H9 (cell line): ENCODE data around the gene ARHGEF10L. TPM values are rescaled to one million over a fixed set of nuclear protein-coding genes. Genes with fewer than 3 reads are reported as not detected.

Experiments used
- DNase-seq: peaks from one replicate; pipeline ENCODE4 v3.0.0-alpha.2; 2017
- H2AFZ ChIP-seq: one replicate; pipeline ENCODE4 v1.6.1; 2013; ENCODE audit warnings: mild to moderate bottlenecking, low read length, control low read depth, moderate library complexity
- H2AK5ac ChIP-seq: 2 replicates; pipeline ENCODE4 v1.6.1; 2013; ENCODE audit warnings: low read length, control low read depth, mixed read lengths; ENCODE audit not compliant: insufficient read length
- H2BK120ac ChIP-seq: one replicate; pipeline ENCODE4 v1.6.1; 2013; ENCODE audit warnings: low read depth, mild to moderate bottlenecking, low read length, control low read depth, inconsistent platforms; ENCODE audit not compliant: poor library complexity, severe bottlenecking
- H2BK12ac ChIP-seq: 2 replicates; pipeline ENCODE4 v1.6.1; 2013; ENCODE audit warnings: low read length, control low read depth, mixed read lengths, low read depth; ENCODE audit not compliant: insufficient read length
- H2BK15ac ChIP-seq: 2 replicates; pipeline ENCODE4 v1.6.1; 2013; ENCODE audit warnings: low read depth, low read length, control low read depth
- H2BK20ac ChIP-seq: one replicate; pipeline ENCODE4 v1.6.1; 2013; ENCODE audit warnings: low read depth, mild to moderate bottlenecking, low read length, control low read depth, inconsistent platforms; ENCODE audit not compliant: poor library complexity, severe bottlenecking
- H2BK5ac ChIP-seq: 2 replicates; pipeline ENCODE4 v1.6.1; 2013; ENCODE audit warnings: low read length, control low read depth, mixed read lengths; ENCODE audit not compliant: insufficient read length
- H3K14ac ChIP-seq: 2 replicates; pipeline ENCODE4 v1.6.1; 2013; ENCODE audit warnings: low read length, control low read depth; ENCODE audit not compliant: insufficient read depth
- H3K18ac ChIP-seq: 2 replicates; pipeline ENCODE4 v1.6.1; 2013; ENCODE audit warnings: low read depth, mild to moderate bottlenecking, mixed read lengths, low read length, control low read depth; ENCODE audit not compliant: insufficient read length
- H3K23ac ChIP-seq: 2 replicates; pipeline ENCODE4 v1.6.1; 2013; ENCODE audit warnings: low read length, control low read depth, mixed read lengths, low read depth; ENCODE audit not compliant: insufficient read length
- H3K23me2 ChIP-seq: 2 replicates; pipeline ENCODE4 v1.6.1; 2013; ENCODE audit warnings: low read depth, mild to moderate bottlenecking, mixed read lengths, low read length, control low read depth; ENCODE audit not compliant: insufficient read length, poor library complexity, severe bottlenecking
- H3K27ac ChIP-seq: 2 replicates; pipeline ENCODE4 v1.5.1; 2013; ENCODE audit warnings: low read length, control low read depth, mixed read lengths, low read depth; ENCODE audit not compliant: insufficient read length
- H3K27me3 ChIP-seq: 2 replicates; pipeline ENCODE4 v1.6.1; 2013; ENCODE audit warnings: low read length, control low read depth, inconsistent platforms; ENCODE audit not compliant: insufficient read depth
- H3K4ac ChIP-seq: 2 replicates; pipeline ENCODE4 v1.6.1; 2013; ENCODE audit warnings: low read depth, mild to moderate bottlenecking, control low read depth, inconsistent platforms, low read length, moderate library complexity
- H3K4me1 ChIP-seq: 2 replicates; pipeline ENCODE4 v1.6.1; 2013; ENCODE audit warnings: low read length, control low read depth, inconsistent platforms; ENCODE audit not compliant: insufficient read depth
- H3K4me2 ChIP-seq: 2 replicates; pipeline ENCODE4 v1.6.1; 2013; ENCODE audit warnings: low read length, control low read depth, mixed read lengths; ENCODE audit not compliant: insufficient read length, insufficient read depth
- H3K56ac ChIP-seq: 2 replicates; pipeline ENCODE4 v1.6.1; 2013; ENCODE audit warnings: low read depth, mild to moderate bottlenecking, mixed read lengths, low read length, control low read depth; ENCODE audit not compliant: insufficient read length
- H3K79me1 ChIP-seq: 2 replicates; pipeline ENCODE4 v1.6.1; 2013; ENCODE audit warnings: low read depth, mild to moderate bottlenecking, moderate library complexity, low read length, control low read depth, inconsistent platforms; ENCODE audit not compliant: insufficient read depth, poor library complexity, severe bottlenecking
- H3K79me2 ChIP-seq: 2 replicates; pipeline ENCODE4 v1.6.1; 2013; ENCODE audit warnings: low read length, control low read depth, inconsistent platforms; ENCODE audit not compliant: insufficient read depth
- H3K9ac ChIP-seq: 2 replicates; pipeline ENCODE4 v1.6.1; 2013; ENCODE audit warnings: low read length, control low read depth, mixed read lengths; ENCODE audit not compliant: insufficient read length; ENCODE audit errors: extremely low read depth
- H3K9me3 ChIP-seq: one replicate; pipeline ENCODE4 v1.6.1; 2013; ENCODE audit warnings: low read depth, low read length, inconsistent platforms; ENCODE audit not compliant: control insufficient read depth
- H3T11ph ChIP-seq: one replicate; pipeline ENCODE4 v1.6.1; 2013; ENCODE audit warnings: mild to moderate bottlenecking, low read length, control low read depth, inconsistent platforms
- H4K20me1 ChIP-seq: one replicate; pipeline ENCODE4 v1.6.1; 2013; ENCODE audit not compliant: control insufficient read depth, insufficient read length, insufficient read depth
- H4K5ac ChIP-seq: 2 replicates; pipeline ENCODE4 v1.6.1; 2013; ENCODE audit warnings: low read depth, mild to moderate bottlenecking, mixed read lengths, low read length, control low read depth; ENCODE audit not compliant: insufficient read length
- H4K8ac ChIP-seq: replicated peaks from 2 replicates; pipeline ENCODE4 v1.6.1; 2013; ENCODE audit warnings: low read length, control low read depth, mixed read lengths, low read depth; ENCODE audit not compliant: insufficient read length
- H4K91ac ChIP-seq: 2 replicates; pipeline ENCODE4 v1.6.1; 2013; ENCODE audit warnings: low read depth, mild to moderate bottlenecking, moderate library complexity, mixed read lengths, low read length, control low read depth; ENCODE audit not compliant: insufficient read length
- H3K27ac Mint-ChIP-seq, 3 experiments: 2 replicates in 2 of 3; 3 replicates in 1 of 3; pipeline ENCODE4 v1.8.0; 2020 to 2021; ENCODE audit warnings: mixed read lengths in 3 of 3, mild to moderate bottlenecking in 1 of 3, moderate library complexity in 1 of 3
- H3K27me3 Mint-ChIP-seq: 2 replicates; pipeline ENCODE4 v1.8.0; 2021; ENCODE audit warnings: low read depth, mild to moderate bottlenecking, moderate library complexity, mixed read lengths
- H3K36me3 Mint-ChIP-seq, 3 experiments: 2 replicates in 2 of 3; 3 replicates in 1 of 3; pipeline ENCODE4 v1.8.0; 2020 to 2021; ENCODE audit warnings: low read depth in 3 of 3, mixed read lengths in 3 of 3; ENCODE audit not compliant: insufficient read depth in 1 of 3
- H3K4me1 Mint-ChIP-seq, 2 experiments: 2 replicates each; pipeline ENCODE4 v1.8.0; 2020; ENCODE audit warnings: mixed read lengths in 2 of 2
- H3K4me3 Mint-ChIP-seq, 2 experiments: 2 replicates in 1 of 2; 3 replicates in 1 of 2; pipeline ENCODE4 v1.8.0; 2020 to 2021; ENCODE audit warnings: mild to moderate bottlenecking in 2 of 2, mixed read lengths in 2 of 2, moderate library complexity in 1 of 2
- H3K9me3 Mint-ChIP-seq, 2 experiments: 2 replicates in 1 of 2; 3 replicates in 1 of 2; pipeline ENCODE4 v1.8.0; 2020; ENCODE audit warnings: mild to moderate bottlenecking in 2 of 2, mixed read lengths in 2 of 2, moderate library complexity in 1 of 2
- CTCF ChIP-seq: fragments of 200-600 bp; sonication (generic); conservative IDR thresholded peaks from 3 replicates; pipeline ENCODE4 v1.8.0; 2021; ENCODE audit warnings: antibody characterized with exemption, mild to moderate bottlenecking
- WGBS: extraction: QIAGEN DNeasy Blood & Tissue Kit; methylation state at CpG from one replicate; pipeline ENCODE4 v1.1.7; 2013; ENCODE audit warnings: missing lambda C conversion rate, low lambda C conversion rate, mixed read lengths; ENCODE audit not compliant: insufficient read length; ENCODE audit errors: extremely low coverage; 5-methylcytosine and 5-hydroxymethylcytosine counted together
- total RNA-seq: library from RNA; stranded (reverse); gene quantifications from 2 replicates; pipeline ENCODE4 v1.2.1, GENCODE V29; 2021

ARHGEF10L gene
- total RNA-seq, 1 experiment from 2014 or later = 20.2 TPM

GRCh38 chr1:17525996-17526686, 13.4 kb upstream of the ARHGEF10L start:
- peaks cover 36 to 47% of the 10 kb centered on the region in 2 experiments for H3K4me1 Mint-ChIP-seq
- H3K27me3 Mint-ChIP-seq = no peaks in the 10 kb centered on the region
- Histone ChIP-seq H3K27me3 (no peaks in the 10 kb centered on the region), H3K4me2 (no peak overlapping the region), H4K8ac (no peak overlapping the region), H3K79me2 (no peaks in the 10 kb centered on the region), H3K56ac (no peak overlapping the region), H4K91ac (no peak overlapping the region), H2BK20ac (no peak overlapping the region), H2BK15ac (no peak overlapping the region), H4K5ac (no peak overlapping the region), H3K14ac (no peak overlapping the region), H3K23ac (no peak overlapping the region), H2BK12ac (no peak overlapping the region), H3K79me1 (no peaks in the 10 kb centered on the region), H2BK5ac (no peak overlapping the region), H3K9me3 (no peaks in the 10 kb centered on the region), H3K4me1 (no peaks in the 10 kb centered on the region; the same call in 1 of the 2 replicates), H4K20me1 (no peaks in the 10 kb centered on the region), H3K9ac (no peak overlapping the region), H2AK5ac (no peak overlapping the region), H3K23me2 (no peaks in the 10 kb centered on the region), H3K27ac (no peak overlapping the region), H2BK120ac (no peak overlapping the region), H3K18ac (no peak overlapping the region), H2AFZ (no peak overlapping the region), H3K4ac (no peak overlapping the region), H3T11ph (no peak overlapping the region)
- no peak for DNase-seq
- H3K36me3 Mint-ChIP-seq = no peaks in the 10 kb centered on the region
- no CpG with 5 or more reads among the region's 4 CpGs for WGBS
- no peak overlapping the region for H3K4me3 Mint-ChIP-seq
- peak overlapping the region; percentile 7 to 66 (median 10); a peak in 4 of 7 replicates for H3K27ac Mint-ChIP-seq
- TF ChIP-seq CTCF = no peak
- no peaks in the 10 kb centered on the region for H3K9me3 Mint-ChIP-seq
